Caco-2 (cell line): ENCODE measurements around the gene PLEKHG5. TPM values are rescaled to one million over a fixed set of nuclear protein-coding genes. Genes with fewer than 3 reads are reported as not detected.

Experiments used
- BruUV-seq: library from RNA; stranded (reverse); fragments of 400-500 nt; replicated peaks from 2 replicates; lab custom pipeline; 2021; lab: Mats Ljungman, UMichigan
- CTCF ChIA-PET: fragments of 300-600 bp; sonication (Branson Sonifier 250); formaldehyde crosslinking; loops from one replicate; lab custom pipeline; 2022; ENCODE audit warnings: antibody characterized with exemption; lab: Charles Lee
- POLR2A ChIA-PET: fragments of 300-600 bp; sonication (Branson Sonifier 250); formaldehyde crosslinking; loops from one replicate; lab custom pipeline; 2022; ENCODE audit warnings: antibody characterized with exemption; lab: Charles Lee
- DNase-seq, 2 experiments: peaks; one replicate each; pipeline versions ENCODE4 v3.0.0 to v3.0.0-alpha.2; 2020 to 2022
- H3K27me3 ChIP-seq: replicated peaks from 2 replicates; pipeline ENCODE4 v1.6.0; 2011; ENCODE audit warnings: low read length; ENCODE audit not compliant: control insufficient read depth, insufficient read depth
- H3K36me3 ChIP-seq: 2 replicates; pipeline ENCODE4 v1.5.1; 2011; ENCODE audit warnings: low read length; ENCODE audit not compliant: control insufficient read depth, insufficient read depth
- H3K4me1 ChIP-seq: fragments of 250-450 bp; sonication (Bioruptor Pico); 2 replicates; pipeline ENCODE4 v1.5.1; 2020; ENCODE audit warnings: mild to moderate bottlenecking
- H3K4me3 ChIP-seq: 2 replicates; pipeline ENCODE4 v1.5.1; 2011; ENCODE audit warnings: low read depth, mild to moderate bottlenecking, control low read depth, low read length
- H3K9me3 ChIP-seq: fragments of 250-450 bp; sonication (Bioruptor Pico); 2 replicates; pipeline ENCODE4 v1.5.1; 2020; ENCODE audit warnings: mild to moderate bottlenecking, moderate library complexity
- H3K27ac Mint-ChIP-seq: one replicate; pipeline ENCODE4 v1.8.0; 2022; ENCODE audit warnings: mixed read lengths; ENCODE audit not compliant: unreplicated experiment
- H3K27me3 Mint-ChIP-seq: one replicate; pipeline ENCODE4 v1.8.0; 2022; ENCODE audit warnings: mixed read lengths; ENCODE audit not compliant: insufficient read depth, unreplicated experiment
- H3K36me3 Mint-ChIP-seq: one replicate; pipeline ENCODE4 v1.8.0; 2022; ENCODE audit warnings: mild to moderate bottlenecking, mixed read lengths; ENCODE audit not compliant: insufficient read depth, unreplicated experiment
- H3K4me1 Mint-ChIP-seq: one replicate; pipeline ENCODE4 v1.8.0; 2022; ENCODE audit warnings: low read depth, mixed read lengths; ENCODE audit not compliant: unreplicated experiment
- H3K4me3 Mint-ChIP-seq: one replicate; pipeline ENCODE4 v1.8.0; 2022; ENCODE audit warnings: mild to moderate bottlenecking, moderate library complexity, mixed read lengths; ENCODE audit not compliant: unreplicated experiment
- H3K9me3 Mint-ChIP-seq: one replicate; pipeline ENCODE4 v1.8.0; 2022; ENCODE audit warnings: mixed read lengths; ENCODE audit not compliant: unreplicated experiment
- CTCF ChIP-seq, 2 experiments: fragments of 200-600 bp in 1 of 2; IDR thresholded peaks; 1 replicate in 1 of 2; 2 replicates in 1 of 2; pipeline versions ENCODE4 v1.5.1 to v1.8.0; 2011 to 2022; ENCODE audit warnings: antibody characterized with exemption in 1 of 2, control low read depth in 1 of 2, inconsistent platforms in 1 of 2, low read depth in 1 of 2, low read length in 1 of 2, mild to moderate bottlenecking in 1 of 2, moderate library complexity in 1 of 2; ENCODE audit not compliant: insufficient read depth in 1 of 2, severe bottlenecking in 1 of 2, unreplicated experiment in 1 of 2
- intact Hi-C: fragments of 100-400 bp; cut with micrococcal nuclease; formaldehyde crosslinking; loops from one replicate; pipeline ENCODE4 v1.10.0; 2022; ENCODE audit not compliant: unreplicated experiment
- total RNA-seq: library from RNA; stranded (reverse); gene quantifications from 2 replicates; pipeline ENCODE4 v1.2.3, GENCODE V29; 2022

PLEKHG5 gene
- total RNA-seq, 1 experiment from 2014 or later: 12.2 TPM

DNA sequence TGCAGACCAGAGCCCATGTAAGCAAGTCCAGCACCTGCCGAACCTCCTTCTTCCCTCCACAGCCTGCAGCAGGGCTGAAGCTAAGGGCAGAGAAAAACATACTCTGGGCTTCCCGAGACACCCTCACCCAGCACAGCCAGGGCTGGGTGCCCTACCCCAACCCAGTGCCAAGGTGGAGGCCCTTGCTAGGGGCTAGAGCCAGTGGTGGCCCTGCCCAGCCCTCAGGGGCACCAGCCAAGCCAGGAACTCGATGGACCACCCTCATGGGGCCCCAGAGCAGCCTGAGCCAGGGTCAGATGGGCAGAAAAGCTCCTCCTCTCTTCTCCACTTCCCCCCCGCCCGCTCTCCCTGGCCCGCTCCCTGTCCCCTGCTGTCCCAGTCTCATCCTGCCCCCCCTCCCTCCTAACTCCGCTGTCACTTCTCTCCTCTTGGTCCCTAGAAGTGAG is 41.4 kb downstream of the PLEKHG5 start:
- BruUV-seq: no TSS peak
- H3K9me3 Mint-ChIP-seq: no peaks in the 10 kb centered on the region
- TF ChIP-seq CTCF (IDR thresholded peaks at IDR 0.05; ENCODE audit: insufficient read depth in 1 of 2, low read depth in 1 of 2, low read length in 1 of 2, severe bottlenecking in 1 of 2, unreplicated experiment in 1 of 2): no peak
- ChIA-PET CTCF (interaction anchor here (0.6 to 1.0 kb wide), 2 partner anchors 9 to 201 kb away, joined by 4 to 7 read pairs; no protein-coding TSS in a partner anchor), POLR2A (no interaction called here)
- H3K27me3 ChIP-seq: no peaks in the 10 kb centered on the region
- H3K27me3 Mint-ChIP-seq: no peaks in the 10 kb centered on the region
- H3K9me3 ChIP-seq: no peaks in the 10 kb centered on the region
- intact Hi-C loops: no loop called here
- H3K4me1 ChIP-seq: peaks cover 7% of the 10 kb centered on the region
- H3K4me3 ChIP-seq: no peak overlapping the region
- H3K4me3 Mint-ChIP-seq: no peak overlapping the region
- no peaks in the 10 kb centered on the region for H3K36me3 ChIP-seq
- H3K27ac Mint-ChIP-seq: peak overlapping the region; percentile 67
- no peak for DNase-seq
- peaks cover 9% of the 10 kb centered on the region for H3K4me1 Mint-ChIP-seq
- H3K36me3 Mint-ChIP-seq: no peaks in the 10 kb centered on the region

GRCh38 chr1:6448749-6449631 is 42.5 kb downstream of the PLEKHG5 start:
- no TSS peak for BruUV-seq
- ChIA-PET CTCF (interaction anchor here (1.0 kb wide), 1 partner anchor 8 kb away, joined by 7 read pairs; no protein-coding TSS in a partner anchor), POLR2A (no interaction called here)
- H3K4me3 ChIP-seq: no peak overlapping the region
- no peaks in the 10 kb centered on the region for H3K27me3 Mint-ChIP-seq
- no peak for DNase-seq
- H3K9me3 ChIP-seq: no peaks in the 10 kb centered on the region
- no peaks in the 10 kb centered on the region for H3K27me3 ChIP-seq
- H3K27ac Mint-ChIP-seq: no peak overlapping the region
- intact Hi-C loops: no loop called here
- H3K4me1 Mint-ChIP-seq: peaks cover 9% of the 10 kb centered on the region
- H3K36me3 ChIP-seq: no peaks in the 10 kb centered on the region
- H3K4me1 ChIP-seq: peaks cover 7% of the 10 kb centered on the region
- no peak overlapping the region for H3K4me3 Mint-ChIP-seq
- no peaks in the 10 kb centered on the region for H3K9me3 Mint-ChIP-seq
- no peaks in the 10 kb centered on the region for H3K36me3 Mint-ChIP-seq
- TF ChIP-seq CTCF (IDR thresholded peaks at IDR 0.05; ENCODE audit: insufficient read depth in 1 of 2, low read depth in 1 of 2, low read length in 1 of 2, severe bottlenecking in 1 of 2, unreplicated experiment in 1 of 2): no peak

DNA sequence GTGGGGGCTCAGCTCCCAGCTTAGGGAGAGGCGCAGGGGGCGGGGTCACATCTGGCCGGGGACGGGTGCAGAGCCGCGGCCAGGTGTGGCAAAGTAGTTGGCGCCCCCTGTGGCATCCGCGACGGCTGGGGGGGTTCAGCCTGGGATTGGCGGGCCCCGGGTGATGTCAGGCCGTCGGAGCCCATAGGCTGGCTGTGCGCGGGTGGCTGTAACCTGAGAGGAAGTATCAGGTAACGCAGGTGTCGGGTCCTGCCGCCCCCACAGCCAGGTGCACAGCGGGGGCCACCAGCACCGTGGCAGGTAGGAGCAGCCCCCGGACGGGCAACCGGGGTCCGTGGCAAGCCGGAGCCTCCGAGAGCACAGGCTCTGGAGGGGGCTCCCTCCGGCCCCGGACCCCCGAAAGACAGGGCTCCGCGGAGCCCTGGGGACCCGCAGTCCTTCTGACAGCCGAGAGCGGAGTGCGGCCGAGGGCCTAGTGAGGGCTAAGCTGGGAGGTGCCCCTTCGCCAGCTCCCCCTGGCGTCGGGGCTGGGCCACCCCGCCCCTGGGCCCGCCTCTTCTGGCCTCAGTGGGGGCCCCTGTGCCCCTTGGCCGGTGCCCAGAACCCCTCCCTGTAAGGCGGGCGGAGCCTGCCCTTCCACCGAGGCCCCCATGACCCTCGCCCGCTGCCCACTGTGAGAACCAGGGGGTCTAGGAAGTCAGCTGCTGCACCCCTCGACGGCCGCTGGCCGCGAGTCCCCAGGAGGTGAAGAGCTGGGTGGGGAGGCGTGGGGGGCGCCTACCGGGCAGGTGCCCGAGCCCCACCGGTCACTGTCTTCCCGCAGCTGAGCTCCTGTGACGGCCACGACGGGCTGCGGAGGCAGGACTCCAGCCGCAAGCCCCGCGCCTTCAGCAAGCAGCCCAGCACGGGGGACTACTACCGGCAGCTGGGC is 43.4 kb downstream of the PLEKHG5 start:
- no peaks in the 10 kb centered on the region for H3K27me3 Mint-ChIP-seq
- H3K9me3 Mint-ChIP-seq: no peaks in the 10 kb centered on the region
- H3K4me3 ChIP-seq: no peak overlapping the region
- no peak overlapping the region for H3K27ac Mint-ChIP-seq
- DNase-seq: no peak
- peaks cover 7% of the 10 kb centered on the region for H3K4me1 ChIP-seq
- intact Hi-C loops: no loop called here
- peaks cover 9% of the 10 kb centered on the region for H3K4me1 Mint-ChIP-seq
- H3K27me3 ChIP-seq: no peaks in the 10 kb centered on the region
- TF ChIP-seq CTCF (IDR thresholded peaks at IDR 0.05; ENCODE audit: insufficient read depth in 1 of 2, low read depth in 1 of 2, low read length in 1 of 2, severe bottlenecking in 1 of 2, unreplicated experiment in 1 of 2): no peak
- H3K4me3 Mint-ChIP-seq: peak overlapping the region; percentile 40
- H3K9me3 ChIP-seq: no peaks in the 10 kb centered on the region
- H3K36me3 Mint-ChIP-seq: no peaks in the 10 kb centered on the region
- POLR2A ChIA-PET: no interaction called here
- no TSS peak for BruUV-seq
- CTCF ChIA-PET: no interaction called here
- no peaks in the 10 kb centered on the region for H3K36me3 ChIP-seq
